HG02938 (cell line): ENCODE data around the gene MAN2B1.
A peak's percentile ranks its signal among the peaks of the same experiment; 100 is the strongest.
"Not testable (repeated sequence)": the region's sequence is repeated elsewhere in the genome, so short reads cannot be mapped to it uniquely, and the experiment has no call there.

Experiments used
- ATAC-seq: cut with Tn5 transposase; IDR thresholded peaks from one replicate; pipeline ENCODE4 v1.9.1; 2021; ENCODE audit warnings: mild to moderate bottlenecking, moderate library complexity; ENCODE audit not compliant: unreplicated experiment

MAN2B1 gene

DNA sequence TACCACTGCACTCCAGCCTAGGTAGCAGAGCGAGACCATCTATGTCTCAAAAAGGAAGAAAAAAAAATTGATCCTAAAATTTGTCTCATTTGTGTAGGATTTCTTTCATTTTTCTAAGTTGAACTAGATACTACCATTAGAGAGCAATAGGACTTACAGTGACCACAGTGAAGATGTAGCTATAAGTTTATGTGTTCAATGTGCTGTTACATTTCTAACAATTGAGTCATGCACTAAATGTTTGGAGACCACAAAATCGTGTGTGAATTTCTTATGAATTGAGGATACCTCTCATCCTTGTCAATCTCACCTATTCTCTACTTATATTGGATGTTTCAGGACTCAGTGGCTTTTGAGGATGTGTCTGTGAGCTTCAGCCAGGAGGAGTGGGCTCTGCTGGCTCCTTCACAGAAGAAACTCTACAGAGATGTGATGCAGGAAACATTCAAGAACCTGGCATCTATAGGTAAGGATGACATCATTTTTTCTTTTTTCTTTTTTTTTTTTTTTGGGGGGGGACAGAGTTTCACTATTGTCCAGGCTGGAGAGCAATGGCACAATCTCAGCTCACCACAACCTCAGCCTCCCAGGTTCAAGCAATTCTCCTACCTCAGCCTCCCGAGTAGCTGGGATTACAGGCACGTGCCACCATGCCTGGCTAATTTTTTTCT is 43.0 kb downstream of the MAN2B1 start:
- no peak for ATAC-seq

DNA sequence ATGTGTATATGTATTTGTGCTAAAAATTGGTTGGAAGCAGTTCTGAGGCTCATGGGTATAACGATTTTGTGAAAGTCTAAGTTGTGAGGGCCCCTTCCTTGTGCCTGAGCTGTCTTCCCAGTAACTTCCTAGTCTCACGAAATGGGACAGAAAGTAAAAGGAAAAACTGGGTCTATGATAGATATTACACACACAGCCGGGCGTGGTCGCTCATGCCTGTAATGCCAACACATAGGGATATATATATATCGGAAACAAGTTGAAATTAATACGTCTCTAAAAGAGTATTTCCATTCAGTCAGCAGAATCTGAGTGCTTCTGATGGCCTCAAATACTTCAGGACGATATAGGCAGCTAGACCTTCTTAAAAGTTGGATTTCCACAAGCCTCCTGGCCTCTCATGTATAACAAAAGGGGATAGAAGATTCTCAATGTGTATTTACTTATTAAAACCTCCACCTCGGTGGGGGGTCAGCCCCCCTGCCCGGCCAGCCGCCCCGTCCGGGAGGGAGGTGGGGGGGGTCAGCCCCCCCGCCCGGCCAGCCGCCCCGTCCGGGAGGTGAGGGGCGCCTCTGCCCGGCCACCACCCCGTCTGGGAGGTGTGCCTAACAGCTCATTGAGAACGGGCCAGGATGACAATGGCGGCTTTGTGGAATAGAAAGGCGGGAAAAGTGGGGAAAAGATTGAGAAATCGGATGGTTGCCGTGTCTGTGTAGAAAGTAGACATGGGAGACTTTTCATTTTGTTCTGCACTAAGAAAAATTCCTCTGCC is 45.1 kb downstream of the MAN2B1 start:
- ATAC-seq: not testable (repeated sequence)

DNA sequence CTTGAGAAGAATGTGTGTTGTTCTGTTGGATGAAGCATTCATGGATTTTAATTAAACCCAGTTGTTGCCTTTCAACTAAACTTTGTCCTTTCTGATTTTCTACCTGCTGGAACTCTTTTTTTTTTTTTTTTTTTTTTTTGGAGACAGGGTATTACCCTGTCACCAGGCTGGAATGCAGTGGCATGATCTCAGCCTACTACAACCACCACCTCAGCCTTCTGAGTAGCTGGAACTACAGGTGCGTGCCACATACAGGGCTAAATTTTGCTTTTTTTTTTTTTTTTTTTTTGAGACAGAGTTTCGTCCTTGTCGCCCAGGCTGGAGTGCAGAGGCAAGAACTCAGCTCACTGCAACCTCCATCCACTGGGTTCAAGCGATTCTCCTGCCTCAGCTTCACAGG is 48.9 kb downstream of the MAN2B1 start:
- ATAC-seq: no peak

DNA sequence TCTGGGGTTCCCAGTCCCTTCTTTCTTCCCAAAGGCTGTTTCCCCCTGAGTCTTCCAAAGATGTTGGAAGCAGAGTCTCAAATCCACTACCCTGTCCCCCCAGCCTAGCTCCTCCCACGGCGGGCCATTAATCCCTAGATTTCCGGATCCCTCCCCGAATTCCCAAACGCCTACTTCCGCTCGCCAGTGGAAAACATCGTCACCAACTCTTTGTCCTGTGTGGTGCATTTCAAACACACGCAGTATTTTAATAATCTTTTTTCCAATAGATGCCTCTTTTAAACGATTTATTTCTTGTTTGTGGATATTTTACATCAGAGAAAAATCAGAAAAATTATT is 55.2 kb downstream of the MAN2B1 start:
- ATAC-seq: no peak

DNA sequence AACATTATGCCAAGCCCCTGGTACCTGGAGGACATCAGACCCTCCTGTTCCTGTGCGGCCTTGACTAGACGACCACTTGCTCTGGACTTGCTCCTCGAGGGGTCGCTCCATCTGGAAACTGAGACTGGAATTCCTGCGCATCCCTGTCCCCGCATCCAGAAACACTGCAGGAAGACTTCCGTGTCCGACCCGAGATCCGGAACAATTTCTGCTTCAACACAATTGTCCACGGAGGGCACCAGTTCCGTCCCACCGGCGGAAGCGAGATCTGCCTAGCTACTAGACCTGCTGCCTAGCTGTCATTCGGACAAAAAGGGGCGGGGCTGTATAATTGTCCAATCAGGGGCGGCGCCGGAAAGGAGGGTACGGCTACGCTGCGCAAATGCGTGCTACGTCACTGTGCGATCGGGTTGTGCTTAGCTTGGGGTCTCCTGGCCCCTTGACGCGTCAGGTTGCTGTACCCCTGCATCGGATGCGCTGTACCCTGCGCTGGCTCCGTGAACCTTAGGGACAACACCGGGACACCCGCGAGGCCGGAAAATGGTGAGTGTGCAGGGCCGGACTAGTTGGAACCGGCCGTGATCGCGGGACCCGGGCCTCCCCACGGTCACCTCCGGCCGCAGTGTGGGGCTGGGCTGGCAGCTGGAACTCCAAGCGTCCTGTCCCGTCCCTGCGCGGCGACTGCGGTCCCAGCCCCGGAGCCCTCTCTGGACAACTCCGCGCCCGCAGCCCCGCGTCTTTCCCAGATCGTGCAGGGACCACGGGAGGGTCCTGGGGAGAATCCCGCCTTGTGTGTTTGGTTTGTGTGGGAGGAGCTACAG is 55.8 kb downstream of the MAN2B1 start, which contains the start of the genes ZNF490 and ZNF791:
ZNF490 (minus strand) TSS at position 274 of the 821 bp plus-strand sequence; CDS start at position 141, 133 bp downstream.
ZNF791 (plus strand) TSS at position 381 of the 821 bp plus-strand sequence; CDS start at position 541, 160 bp downstream.
- ATAC-seq: peak; percentile 73

DNA sequence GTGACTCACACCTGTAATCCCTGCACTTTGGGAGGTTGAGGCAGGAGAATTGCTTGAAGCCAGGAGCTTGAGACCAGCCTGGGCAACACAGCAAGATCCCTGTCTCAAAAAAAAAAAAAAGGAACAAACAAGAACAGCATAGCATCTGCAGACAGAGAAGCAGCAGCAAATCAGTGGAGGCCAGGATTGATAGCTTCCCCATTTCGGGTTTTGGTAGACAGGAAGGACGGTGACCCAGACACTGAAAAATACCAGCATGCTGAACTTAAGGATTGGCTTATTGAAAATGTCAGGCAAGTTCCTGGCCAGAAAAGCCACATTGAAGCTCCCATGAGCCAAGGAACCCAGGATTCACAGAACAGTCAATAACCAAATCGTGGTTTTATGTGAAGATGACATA is 58.9 kb downstream of the MAN2B1 start:
- ATAC-seq: no peak

DNA sequence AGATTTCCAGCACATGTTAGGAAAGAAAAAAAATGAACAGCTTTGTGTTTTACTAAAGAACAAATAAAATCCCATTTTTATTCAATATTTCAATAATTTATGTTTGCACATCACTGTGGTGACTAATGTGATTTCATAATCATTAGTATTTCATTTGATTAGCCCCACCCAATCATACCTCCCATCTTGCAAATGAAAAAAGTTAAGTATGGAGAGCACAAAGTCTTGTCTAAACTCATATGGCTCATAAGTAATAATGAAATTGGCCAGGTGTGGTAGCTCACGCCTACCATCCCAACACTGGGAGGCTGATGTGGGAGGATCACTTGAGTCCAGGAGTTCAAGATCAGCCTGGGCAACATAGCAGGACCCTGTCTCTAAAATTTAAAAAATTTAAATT is 59.7 kb downstream of the MAN2B1 start:
- ATAC-seq: no peak

DNA sequence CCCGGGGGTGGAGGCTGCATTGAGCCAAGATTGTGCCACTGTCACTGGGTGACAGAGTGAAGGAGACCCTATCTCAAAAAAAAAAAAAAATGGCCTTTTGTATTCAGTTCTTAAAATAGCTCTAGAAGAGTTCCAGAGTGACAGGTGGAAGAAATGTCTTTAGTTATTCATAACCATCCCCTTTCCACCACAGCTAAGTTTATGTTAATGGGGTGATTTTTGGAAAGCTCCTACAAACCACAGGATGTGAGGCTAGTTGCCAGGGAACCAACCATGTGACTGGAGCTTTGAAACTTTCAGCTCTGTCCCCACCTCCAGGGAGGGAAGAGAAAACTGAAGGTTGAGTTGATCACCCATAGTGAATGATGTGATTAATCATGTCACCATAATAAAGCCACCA is 62.8 kb downstream of the MAN2B1 start:
- ATAC-seq: no peak

DNA sequence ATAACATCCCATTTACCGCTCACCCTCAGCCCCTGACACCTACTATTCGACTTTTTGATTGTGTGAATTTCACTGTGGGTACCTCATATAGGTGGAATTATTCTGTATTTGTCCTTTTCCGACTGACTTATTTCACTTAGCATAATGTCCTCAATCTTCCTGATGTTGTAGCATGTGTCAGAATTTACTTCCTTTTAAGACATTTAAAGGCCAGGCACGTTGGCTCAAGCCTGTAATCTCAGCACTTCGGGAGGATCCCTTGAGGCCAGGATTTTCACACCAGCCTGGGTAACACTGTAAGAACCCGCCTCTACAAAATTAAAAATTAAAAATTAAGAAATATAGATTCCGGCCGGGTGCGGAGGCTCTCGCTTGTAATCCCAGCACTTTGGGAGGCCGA is 68.9 kb downstream of the MAN2B1 start:
- no peak for ATAC-seq

DNA sequence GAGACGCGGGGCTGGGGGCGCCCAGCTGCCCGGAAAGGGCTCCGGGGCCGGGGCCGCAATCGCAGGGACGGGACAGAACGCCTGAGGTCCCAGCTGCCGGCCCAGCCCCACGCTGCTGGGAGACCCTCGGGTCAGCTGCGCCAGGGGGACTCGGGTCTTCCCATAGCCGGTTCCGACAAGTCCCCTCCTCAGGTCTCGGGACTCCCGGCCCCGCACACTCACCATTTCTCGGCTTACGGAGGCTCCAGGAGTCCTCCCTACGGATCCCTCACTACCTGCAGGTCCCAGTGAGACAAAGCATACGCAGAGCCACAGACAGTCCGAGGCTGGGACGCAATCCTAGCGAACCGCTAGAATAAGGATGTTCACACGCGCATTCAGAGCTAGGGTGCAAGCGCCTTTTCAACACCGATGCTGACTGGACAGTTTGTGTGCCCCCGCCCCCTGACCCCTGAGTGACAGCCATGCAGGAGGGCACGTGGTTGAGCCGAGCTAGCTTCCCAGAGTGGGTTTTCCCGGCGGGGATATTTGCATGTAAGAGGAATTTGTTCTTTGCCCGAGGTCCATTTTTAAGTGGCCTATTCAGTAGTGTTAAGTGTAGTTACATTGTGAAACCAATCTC is 69.5 kb downstream of the MAN2B1 start:
- no peak for ATAC-seq
